Inferior parietal cortex (tissue), 1 donor: Measurements from ENCODE around the gene CD19.
"Not testable (repeated sequence)": the region's sequence is repeated elsewhere in the genome, so short reads cannot be mapped to it uniquely, and the experiment has no call there.

Source experiments
- DNase-seq: peaks from one replicate; pipeline ENCODE4 v3.0.0-alpha.2; 2016; ENCODE audit errors: extremely low spot score

CD19 gene

GRCh38 chr16:28931801-28932225 lies at the start of gene CD19:
Gene CD19, plus strand, starts transcription at chr16:28931971. Its CDS starts 30 bp downstream, at chr16:28932001.
- DNase-seq, result no peak

GRCh38 chr16:28882551-28883160 lies 49.1 kb upstream of the CD19 start:
- no peak for DNase-seq

GRCh38 chr16:28883221-28883996 lies 48.4 kb upstream of the CD19 start:
- no peak for DNase-seq

DNA sequence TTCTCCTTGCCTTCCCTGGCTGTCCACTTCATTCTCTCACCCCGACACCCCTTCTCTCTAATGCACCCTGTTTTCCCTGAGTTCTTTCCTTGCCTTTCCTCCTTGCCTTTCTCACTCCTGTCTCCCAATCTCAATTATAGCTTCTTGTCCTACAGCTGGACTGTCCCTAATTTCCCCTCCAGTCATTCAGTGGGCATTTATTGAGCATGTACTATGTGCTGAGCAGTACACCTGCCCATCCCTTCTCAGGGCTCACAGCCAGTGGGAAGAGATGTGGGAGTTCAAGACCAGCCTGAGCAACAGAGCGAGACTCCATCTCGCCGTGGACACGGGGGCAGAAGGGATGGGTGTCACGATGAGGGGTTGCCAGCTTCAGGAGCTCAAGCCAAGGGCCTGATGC lies 47.7 kb upstream of the CD19 start:
- no peak for DNase-seq

GRCh38 chr16:28886945-28887344 lies 44.8 kb upstream of the CD19 start:
- no peak for DNase-seq

DNA sequence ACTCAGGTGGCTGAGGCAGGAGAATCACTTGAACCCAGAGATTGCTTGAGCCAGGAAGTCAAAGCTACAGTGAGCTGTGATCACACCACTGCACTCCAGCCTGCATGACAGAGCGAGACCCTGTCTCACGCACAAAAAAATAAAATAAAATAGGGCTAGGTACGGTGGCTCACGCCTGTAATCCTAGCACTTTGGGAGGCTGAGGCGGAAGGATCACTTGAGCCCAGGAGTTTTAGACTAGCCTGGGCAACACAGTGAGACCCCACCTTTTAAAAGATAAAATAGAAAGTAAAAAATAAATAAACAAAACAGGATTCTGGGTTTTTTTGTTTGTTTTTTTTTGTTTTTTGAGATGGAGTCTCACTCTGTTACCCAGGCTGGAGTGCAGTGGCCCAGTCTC lies 41.4 kb upstream of the CD19 start:
- DNase-seq, result not testable (repeated sequence)

- DNase-seq, result no peak
Measured at GRCh38 chr16:28891964-28892890, 39.5 kb upstream of the CD19 start.

DNA sequence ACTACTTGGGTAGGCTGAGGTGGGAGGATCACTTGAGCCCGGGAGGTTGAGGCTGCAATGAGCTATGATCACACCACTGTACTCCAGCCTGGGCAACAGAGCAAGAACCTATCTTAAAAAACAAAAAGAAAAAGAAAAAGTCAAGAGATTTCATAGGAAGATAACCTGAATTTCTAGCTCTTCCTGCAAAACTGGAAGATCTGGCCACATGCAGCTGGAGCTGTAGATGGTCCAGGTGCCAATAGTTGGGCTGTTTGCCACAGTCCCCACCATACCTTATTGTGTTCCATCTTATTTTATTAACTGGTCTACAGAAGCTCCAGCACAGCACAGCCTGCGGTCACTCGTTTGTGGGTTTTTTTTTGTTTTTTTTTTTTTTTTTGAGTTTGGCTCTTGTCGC lies 38.5 kb upstream of the CD19 start:
- DNase-seq, result no peak

- no peak for DNase-seq
Measured at GRCh38 chr16:28895609-28896008, 36.2 kb upstream of the CD19 start.

- no peak for DNase-seq
Measured at GRCh38 chr16:28897826-28898225, 33.9 kb upstream of the CD19 start.

DNA sequence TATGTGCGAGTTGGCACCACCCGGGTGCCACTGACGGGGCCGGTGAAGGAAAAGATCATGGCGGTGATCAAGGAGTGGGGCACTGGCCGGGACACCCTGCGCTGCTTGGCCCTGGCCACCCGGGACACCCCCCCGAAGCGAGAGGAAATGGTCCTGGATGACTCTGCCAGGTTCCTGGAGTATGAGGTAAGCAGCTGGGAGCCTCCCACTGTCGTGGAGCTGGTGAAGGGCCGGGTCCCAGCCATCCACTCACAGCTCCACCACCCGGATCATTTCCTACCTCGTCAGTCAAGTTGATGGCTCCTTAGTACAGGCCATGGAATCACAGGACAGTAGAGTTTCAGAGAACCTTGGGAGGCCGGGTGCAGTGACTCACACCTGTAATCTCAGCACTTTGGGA lies 33.5 kb upstream of the CD19 start:
- DNase-seq, result no peak

GRCh38 chr16:28898942-28899341 lies 32.8 kb upstream of the CD19 start:
- no peak for DNase-seq

GRCh38 chr16:28899882-28900590 lies 31.7 kb upstream of the CD19 start:
- no peak for DNase-seq

DNA sequence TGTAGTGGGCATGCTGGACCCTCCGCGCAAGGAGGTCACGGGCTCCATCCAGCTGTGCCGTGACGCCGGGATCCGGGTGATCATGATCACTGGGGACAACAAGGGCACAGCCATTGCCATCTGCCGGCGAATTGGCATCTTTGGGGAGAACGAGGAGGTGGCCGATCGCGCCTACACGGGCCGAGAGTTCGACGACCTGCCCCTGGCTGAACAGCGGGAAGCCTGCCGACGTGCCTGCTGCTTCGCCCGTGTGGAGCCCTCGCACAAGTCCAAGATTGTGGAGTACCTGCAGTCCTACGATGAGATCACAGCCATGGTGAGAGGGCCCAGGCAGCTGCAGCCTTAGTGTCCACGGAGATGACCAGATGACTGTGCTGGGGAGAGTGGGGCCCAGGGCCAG lies 31.2 kb upstream of the CD19 start:
- no peak for DNase-seq

DNA sequence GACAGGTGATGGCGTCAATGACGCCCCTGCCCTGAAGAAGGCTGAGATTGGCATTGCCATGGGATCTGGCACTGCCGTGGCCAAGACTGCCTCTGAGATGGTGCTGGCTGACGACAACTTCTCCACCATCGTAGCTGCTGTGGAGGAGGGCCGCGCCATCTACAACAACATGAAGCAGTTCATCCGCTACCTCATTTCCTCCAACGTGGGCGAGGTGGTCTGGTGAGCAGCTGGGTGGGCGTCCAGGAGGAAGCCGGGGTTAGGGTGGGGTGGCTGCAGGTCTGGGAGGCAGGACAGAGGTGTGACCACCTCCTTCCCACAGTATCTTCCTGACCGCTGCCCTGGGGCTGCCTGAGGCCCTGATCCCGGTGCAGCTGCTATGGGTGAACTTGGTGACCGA lies 29.9 kb upstream of the CD19 start:
- no peak for DNase-seq

- no peak for DNase-seq
Measured at GRCh38 chr16:28902909-28903308, 28.9 kb upstream of the CD19 start.

DNA sequence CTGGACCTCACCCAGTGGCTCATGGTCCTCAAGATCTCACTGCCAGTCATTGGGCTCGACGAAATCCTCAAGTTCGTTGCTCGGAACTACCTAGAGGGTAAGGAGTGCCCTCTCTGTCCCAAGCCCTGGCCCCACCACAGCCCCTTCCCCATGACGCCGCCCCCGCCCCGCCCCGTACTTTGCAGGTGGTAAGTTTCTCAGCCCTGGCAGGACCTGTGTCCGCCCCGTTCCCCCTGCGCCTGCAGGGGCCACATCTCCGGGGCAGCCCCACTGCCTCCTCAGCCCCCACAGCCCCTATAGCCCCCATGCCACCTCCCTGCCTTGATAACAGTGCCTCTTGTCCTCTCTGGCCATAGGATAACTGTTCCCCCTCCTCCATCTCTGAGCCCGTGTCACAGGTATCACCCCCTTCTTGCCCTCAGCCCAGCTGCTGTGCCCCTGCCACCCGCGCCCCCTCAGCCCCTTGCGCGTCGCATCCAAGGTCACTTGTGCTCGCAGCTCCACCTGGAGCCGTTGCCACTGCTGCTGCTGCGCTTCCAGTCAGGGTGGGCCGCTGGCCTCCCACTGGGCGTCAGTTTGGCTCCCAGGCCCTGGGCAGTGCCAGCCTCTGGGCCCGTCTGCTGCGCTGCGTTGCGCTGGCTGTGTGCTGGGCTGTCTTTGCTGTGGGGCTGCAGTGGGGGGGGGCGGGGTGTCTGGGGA lies 28.3 kb upstream of the CD19 start:
- no peak for DNase-seq

- DNase-seq, result no peak
Measured at GRCh38 chr16:28904363-28904762, 27.4 kb upstream of the CD19 start.

GRCh38 chr16:28904828-28905227 lies 26.9 kb upstream of the CD19 start:
- no peak for DNase-seq

DNA sequence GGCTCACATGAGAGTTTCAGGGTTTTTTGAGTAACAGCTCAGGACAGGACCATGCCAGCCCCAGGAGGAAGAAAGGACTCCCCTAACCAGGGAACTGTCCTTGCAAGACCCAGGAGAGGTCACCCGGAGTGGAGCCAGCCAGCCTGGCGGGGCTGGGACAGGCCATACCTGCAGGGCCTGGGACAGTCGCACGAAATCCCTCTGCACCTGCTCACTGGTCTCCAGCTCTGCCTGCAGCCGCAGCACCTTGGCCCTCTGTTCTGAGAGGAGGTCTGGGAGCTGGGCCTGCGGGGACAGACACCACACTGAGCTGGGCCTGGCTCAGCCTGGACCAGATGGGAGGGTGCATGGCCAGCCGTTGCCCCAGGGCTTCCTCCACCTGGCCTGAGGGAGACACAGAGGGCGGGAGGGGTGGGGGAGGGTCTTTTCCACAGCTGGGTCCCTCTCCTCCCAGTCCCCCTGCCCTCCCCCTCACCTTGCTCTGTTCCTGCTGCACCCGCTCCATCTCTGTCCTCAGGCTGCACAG lies 26.5 kb upstream of the CD19 start:
- DNase-seq, result no peak

- no peak for DNase-seq
Measured at GRCh38 chr16:28905800-28906372, 25.9 kb upstream of the CD19 start.
